HG03045 (cell line): Measurements from ENCODE around the gene CDC25A.
"Not testable (repeated sequence)": the region's sequence is repeated elsewhere in the genome, so short reads cannot be mapped to it uniquely, and the experiment has no call there.

Source experiments
- ATAC-seq: cut with Tn5 transposase; IDR thresholded peaks from one replicate; pipeline ENCODE4 v1.9.1; 2021; ENCODE audit warnings: mild to moderate bottlenecking, moderate library complexity; ENCODE audit not compliant: unreplicated experiment

CDC25A gene

GRCh38 chr3:48188266-48189201 is at the start of gene CDC25A:
TSS of gene CDC25A (minus strand) at chr3:48188417. CDS start at chr3:48187947, 470 bp downstream.
- peak; percentile 93 for ATAC-seq

GRCh38 chr3:48236531-48236930 is 48.3 kb upstream of the CDC25A start:
- no peak for ATAC-seq

- no peak for ATAC-seq
Observed at GRCh38 chr3:48233542-48233941, 45.3 kb upstream of the CDC25A start.

- ATAC-seq: peak; percentile 53
Observed at GRCh38 chr3:48232734-48233133, 44.5 kb upstream of the CDC25A start.

GRCh38 chr3:48232232-48232631 is 44.0 kb upstream of the CDC25A start:
- no peak for ATAC-seq

DNA sequence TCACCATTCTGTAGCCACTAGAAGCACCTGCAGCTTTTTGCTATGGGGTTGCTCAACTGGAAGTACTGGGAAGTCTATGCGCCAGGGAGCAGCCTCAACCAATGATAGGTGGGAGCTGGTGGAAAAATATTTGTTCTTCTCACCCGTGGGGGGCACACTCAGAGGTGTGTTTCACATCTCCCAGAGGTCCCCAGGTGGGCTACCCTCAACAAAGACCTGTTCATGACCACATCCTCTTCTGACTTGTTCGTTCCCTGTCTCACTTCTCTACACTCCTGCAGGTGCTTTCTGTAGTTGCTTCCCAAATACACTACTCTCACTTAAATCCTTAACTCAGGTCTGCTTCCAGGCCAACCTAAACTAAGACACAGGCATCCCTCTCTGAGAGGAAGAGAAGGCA is 38.7 kb upstream of the CDC25A start:
- no peak for ATAC-seq

DNA sequence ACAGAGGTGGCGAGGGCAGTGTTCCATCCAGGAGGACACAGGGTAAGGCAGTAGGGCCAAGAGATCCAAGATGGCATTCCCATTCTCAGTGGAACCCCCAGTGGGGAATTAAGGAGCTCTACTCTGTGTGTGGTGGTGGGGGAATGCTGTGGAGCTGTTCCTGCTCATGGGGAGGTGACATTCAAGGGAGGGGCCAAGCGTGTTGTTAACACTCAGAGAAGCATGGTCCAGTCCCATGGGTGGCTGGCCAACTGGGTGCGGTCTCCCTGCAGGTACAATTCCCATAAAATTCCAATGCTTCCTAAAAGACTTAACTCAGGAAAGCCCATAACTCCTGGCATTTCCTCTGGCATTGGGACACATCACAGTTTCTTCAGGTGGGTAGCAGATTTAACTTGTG is 37.4 kb upstream of the CDC25A start:
- ATAC-seq: no peak

- ATAC-seq: peak; percentile 58
Observed at GRCh38 chr3:48222616-48223513, 34.6 kb upstream of the CDC25A start, which contains the start of gene CAMP. TSS of gene CAMP (plus strand) at chr3:48223495. CDS start at chr3:48223512, 17 bp downstream.

- ATAC-seq: no peak
Observed at GRCh38 chr3:48220746-48221145, 32.5 kb upstream of the CDC25A start.

DNA sequence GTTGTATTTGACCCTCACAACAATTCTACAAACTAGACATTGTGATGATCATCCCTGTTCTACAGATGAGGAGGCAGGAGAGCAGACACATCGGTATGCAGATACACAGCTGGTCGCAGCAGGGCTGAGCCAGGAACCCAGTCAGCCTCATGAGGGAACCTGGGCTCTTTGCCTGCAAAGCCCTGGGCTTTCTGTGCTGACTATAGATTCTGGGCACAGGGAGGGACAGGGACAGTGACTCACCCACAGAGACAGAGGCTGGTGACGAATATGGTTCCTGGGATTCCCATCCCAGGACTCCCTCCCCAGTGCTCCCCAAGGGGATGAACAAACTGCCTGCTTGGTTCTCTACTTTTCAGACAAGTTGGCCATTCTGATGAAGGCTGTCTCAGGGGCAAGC is 31.3 kb upstream of the CDC25A start:
- ATAC-seq: no peak

- no peak for ATAC-seq
Observed at GRCh38 chr3:48218537-48218936, 30.3 kb upstream of the CDC25A start.

- no peak for ATAC-seq
Observed at GRCh38 chr3:48217449-48217848, 29.2 kb upstream of the CDC25A start.

DNA sequence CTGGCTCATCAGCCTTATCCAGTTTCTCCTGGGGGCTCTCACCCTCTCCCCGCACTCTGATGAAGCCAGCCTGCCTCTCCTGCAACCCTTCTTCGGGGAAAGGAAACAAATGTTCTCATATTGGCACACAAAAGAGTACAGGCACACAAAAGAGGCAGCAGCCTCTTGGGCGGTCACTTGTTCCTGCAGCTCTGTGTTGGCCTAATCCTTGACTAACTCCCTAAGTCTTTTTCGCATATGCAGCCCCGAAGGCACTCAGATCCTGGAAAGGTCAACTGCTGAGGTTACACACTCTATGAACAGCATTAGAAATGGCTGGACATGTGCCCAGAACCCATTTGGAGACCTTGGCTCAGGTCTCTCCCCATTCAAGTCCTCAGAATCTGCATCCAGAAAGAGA is 27.7 kb upstream of the CDC25A start:
- ATAC-seq: no peak

- ATAC-seq: no peak
Observed at GRCh38 chr3:48215466-48215865, 27.2 kb upstream of the CDC25A start.

DNA sequence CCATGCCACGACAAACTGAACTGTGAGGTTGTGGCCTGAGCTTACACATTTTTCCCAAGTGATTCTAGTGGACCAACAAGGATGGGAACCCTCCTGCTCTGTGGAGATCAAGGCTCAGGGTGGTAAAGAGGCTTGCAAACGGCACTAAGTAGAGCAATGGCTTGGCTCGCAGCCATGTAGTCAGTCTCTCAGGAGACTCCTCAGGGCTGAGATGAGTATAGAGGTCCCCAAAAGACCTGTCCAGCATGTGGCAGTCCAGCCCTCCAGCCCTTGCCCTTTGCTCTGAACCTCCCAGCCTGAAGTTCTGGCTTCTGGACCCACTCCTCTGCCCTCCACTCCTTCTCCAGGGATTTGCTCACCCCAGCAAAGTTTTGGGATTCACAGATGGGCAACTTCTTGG is 26.8 kb upstream of the CDC25A start:
- no peak for ATAC-seq

- ATAC-seq: no peak
Observed at GRCh38 chr3:48214225-48214624, 26.0 kb upstream of the CDC25A start.

DNA sequence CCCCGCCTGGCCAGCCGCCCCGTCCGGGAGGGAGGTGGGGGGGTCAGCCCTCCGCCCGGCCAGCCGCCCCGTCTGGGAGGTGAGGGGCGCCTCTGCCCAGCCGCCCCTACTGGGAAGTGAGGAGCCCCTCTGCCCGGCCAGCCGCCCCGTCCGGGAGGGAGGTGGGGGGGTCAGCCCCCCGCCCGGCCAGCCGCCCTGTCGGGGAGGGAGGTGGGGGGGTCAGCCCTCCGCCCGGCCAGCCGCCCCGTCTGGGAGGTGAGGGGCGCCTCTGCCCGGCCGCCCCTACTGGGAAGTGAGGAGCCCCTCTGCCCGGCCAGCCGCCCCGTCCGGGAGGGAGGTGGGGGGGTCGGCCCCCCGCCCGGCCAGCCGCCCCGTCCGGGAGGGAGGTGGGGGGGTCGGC is 23.6 kb upstream of the CDC25A start:
- ATAC-seq: not testable (repeated sequence)

DNA sequence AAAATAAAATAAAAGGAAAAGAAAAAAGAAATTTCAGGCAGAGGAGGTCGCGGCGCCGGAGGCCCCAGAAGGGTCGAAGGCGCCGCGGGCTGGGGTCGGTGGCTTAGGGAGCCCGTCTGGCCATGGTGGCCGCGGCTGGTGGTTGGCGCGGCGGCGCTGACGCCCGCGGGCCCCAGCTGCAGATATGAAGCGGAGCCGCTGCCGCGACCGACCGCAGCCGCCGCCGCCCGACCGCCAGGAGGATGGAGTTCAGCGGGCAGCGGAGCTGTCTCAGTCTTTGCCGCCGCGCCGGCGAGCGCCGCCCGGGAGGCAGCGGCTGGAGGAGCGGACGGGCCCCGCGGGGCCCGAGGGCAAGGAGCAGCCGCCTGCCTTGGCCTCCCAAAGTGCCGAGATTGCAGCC is 22.3 kb upstream of the CDC25A start:
- ATAC-seq: not testable (repeated sequence)

DNA sequence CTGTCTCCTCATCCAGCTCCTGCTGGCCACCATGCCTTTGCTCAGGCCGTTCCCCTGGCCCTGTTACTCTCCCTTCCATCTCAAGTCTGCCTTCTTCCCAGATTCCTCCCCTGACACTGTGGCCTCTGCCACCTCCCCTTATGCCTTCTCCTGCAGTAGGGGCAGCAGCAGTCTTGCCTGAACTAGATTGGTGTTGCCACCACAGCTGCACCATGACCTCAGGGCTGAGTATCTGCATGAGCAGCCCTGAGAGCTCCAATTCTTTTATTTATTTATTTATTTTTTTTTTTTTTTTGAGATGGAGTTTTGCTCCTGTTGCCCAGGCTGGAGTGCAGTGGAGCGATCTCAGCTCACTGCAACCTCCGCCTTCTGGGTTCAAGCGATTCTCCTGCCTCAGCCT is 21.2 kb upstream of the CDC25A start:
- ATAC-seq: no peak

- ATAC-seq: no peak
Observed at GRCh38 chr3:48208076-48208475, 19.9 kb upstream of the CDC25A start.

DNA sequence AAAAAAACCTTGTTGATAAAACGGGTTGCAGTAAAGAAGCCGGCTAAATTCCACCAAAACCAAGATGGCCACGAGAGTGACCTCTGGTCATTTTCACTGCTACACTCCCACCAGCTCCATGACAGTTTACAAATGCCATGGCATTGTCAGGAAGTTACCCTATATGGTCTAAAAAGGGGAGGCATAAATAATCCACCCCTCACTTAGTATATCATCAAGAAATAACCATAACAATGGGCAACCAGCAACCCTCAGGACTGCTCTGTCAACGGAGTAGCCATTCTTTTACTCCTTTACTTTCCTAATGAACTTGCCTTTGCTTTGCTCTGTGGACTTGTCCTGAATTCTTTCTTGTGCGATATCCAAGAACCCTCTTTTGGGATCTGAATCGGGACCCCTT is 14.4 kb upstream of the CDC25A start:
- no peak for ATAC-seq

DNA sequence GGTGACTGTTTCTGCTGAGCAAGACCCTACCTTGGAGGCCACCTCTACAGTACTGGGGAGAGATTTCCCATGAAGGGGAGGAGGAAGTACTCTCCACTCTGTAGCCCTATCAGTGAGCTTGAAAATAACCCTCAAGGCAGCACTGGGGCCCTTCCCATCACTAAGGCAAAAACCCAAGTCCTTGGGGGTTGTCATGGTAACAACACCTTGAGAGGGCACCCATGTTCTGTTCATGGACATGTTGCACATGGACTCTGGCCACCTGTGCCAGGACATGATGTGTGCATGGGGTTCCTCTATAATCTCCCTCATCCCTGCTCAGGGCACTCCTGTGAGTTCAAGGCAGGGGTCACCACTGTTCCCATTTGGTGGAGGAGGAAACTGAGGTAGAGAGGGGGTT is 10.9 kb upstream of the CDC25A start:
- ATAC-seq: no peak
